ENCODE results near the gene KIAA0825. TPM values are rescaled to one million over a fixed set of nuclear protein-coding genes. Genes with fewer than 3 reads are reported as not detected.
A peak's percentile ranks its signal among the peaks of the same experiment; 100 is the strongest.

Gene KIAA0825, protein sequence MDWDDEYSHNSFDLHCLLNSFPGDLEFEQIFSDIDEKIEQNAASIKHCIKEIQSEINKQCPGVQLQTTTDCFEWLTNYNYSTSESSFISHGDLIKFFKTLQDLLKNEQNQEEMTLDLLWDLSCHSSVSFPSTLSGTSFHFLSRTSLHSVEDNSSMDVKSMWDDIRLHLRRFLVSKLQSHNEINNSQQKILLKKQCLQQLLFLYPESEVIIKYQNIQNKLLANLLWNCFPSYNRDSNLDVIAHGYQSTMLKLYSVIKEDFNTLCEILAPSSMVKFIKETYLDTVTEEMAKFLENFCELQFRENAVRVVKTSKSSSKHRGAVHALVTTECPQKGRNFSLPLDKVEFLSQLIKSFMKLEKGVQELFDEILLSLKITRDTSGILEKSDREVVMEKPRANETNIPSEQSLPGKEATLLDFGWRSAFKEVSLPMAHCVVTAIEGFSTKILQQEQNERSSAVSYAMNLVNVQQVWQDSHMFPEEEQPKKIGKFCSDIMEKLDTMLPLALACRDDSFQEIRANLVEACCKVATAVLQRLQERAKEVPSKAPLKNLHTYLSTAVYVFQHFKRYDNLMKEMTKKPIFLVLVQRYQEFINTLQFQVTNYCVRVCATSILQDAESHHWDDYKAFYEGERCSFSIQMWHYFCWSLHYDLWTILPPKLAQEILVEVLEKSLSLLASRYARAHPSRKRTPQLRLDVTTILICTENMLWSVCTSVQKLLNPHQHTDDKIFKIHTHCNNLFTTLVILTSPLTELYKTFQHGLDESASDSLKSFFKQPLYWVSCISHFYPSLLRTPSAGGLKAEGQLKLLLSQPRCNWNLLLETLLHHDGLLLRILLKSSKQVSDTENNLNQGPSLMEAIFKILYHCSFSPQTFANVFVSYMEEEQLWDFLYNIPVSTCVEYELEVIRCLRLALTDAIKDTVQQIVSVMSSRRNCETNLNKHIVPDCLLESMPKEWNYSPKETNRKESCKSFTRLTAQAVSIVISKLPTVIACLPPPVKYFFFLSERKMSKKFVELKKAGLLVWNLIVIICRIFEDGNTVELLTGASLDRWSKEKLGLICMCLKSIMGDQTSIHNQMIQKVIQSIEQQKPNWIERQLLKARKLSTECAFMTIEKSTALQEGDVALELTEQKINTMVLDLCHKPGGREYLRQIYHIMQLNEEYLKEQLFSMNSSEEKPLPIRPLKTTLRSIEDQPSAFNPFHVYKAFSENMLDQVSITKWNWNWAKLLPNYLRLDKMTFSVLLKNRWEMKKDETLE (N-terminal part only)
- total RNA-seq (25.5 TPM), polyA plus RNA-seq (0.79 TPM)

DNA sequence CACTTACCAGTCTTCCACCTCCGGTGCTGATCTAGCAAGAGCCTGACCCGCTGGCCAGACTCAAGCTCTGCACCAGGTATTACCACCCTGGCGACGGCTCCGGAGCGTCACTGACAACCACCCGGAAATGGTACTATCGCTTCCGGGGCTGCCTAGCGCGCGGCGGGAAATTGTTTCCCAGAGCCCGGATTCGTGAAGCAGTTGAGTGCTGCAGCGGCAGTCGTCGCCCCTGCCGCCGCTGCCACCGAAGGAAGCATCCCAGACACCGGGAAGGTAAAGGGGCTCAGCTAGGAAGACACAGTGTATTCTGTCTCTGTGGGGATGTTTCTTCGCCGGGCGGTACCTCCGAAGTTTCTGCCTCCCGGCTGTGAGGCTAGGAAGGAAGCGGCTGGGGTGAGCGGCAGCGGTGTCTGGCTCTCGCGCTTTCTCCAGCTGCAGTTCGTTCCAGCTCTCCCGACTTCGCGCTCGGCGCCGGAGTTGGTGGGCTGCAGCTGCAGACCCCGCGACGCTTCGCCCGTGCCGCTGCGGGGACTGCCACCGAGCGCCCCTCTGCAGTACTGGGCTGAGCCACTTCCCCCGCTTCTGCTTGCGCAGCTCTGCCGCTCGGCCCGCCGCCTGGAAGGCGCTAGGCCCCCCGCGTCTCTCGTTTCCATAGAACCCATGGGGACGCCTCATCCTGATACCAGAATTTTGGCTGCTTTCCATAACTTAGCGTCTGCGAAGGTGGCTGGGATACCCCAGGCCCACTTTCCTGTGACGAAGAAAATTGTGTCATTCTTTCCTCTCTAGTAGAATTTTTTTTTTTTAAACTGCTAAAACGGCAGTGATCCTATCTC is at the start of gene KIAA0825, which contains the start of gene SLF1:
Gene KIAA0825, minus strand, starts transcription at position 112 of the 836 bp plus-strand sequence. CDS start 81,478 bp downstream, outside the sequence.
Gene SLF1, plus strand, starts transcription at position 177 of the 836 bp plus-strand sequence. CDS start 10,142 bp downstream, outside the sequence.
- DNase-seq (ENCODE audit: extremely low spot score), result peak; percentile 84
- H3K4me1 ChIP-seq (ENCODE audit: insufficient read depth), result no peaks in the 10 kb centered on the region
- H3K27ac ChIP-seq (ENCODE audit: low read depth), result no peak within 1 kb of the TSS
- H3K36me3 ChIP-seq (ENCODE audit: insufficient read depth), result no peaks in the 10 kb centered on the region
- H3K4me3 ChIP-seq (ENCODE audit: low read depth, low read length), result peak within 1 kb of the TSS; percentile 59
- under 1% methylated on average over 63 of the region's 63 CpGs for WGBS

DNA sequence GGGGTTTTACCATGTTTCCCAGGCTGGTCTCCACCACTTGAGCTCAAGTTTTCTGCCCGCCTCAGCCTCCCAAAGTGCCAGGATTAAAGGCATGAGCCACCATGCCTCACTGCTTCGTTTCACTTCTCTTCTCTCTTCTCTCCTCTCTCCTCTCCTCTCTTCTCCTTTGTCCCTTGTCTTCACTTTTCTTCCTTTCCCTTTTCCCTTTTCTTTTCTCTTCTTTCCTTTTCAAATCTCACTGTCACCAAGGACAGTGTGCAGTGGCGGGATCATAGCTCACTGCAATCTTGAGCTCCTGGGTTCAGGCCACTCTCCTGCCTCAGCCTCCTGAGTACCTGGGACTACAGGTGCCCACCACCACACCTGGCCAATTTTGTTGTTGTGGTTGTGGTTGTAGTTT is 49.5 kb upstream of the KIAA0825 start:
- H3K4me1 ChIP-seq (ENCODE audit: insufficient read depth), result no peaks in the 10 kb centered on the region
- 98% methylated on average over 3 of the region's 3 CpGs for WGBS
- no peak overlapping the region for H3K27ac ChIP-seq (ENCODE audit: low read depth)
- no peak overlapping the region for H3K4me3 ChIP-seq (ENCODE audit: low read depth, low read length)
- no peak for DNase-seq (ENCODE audit: extremely low spot score)
- H3K36me3 ChIP-seq (ENCODE audit: insufficient read depth), result no peaks in the 10 kb centered on the region

DNA sequence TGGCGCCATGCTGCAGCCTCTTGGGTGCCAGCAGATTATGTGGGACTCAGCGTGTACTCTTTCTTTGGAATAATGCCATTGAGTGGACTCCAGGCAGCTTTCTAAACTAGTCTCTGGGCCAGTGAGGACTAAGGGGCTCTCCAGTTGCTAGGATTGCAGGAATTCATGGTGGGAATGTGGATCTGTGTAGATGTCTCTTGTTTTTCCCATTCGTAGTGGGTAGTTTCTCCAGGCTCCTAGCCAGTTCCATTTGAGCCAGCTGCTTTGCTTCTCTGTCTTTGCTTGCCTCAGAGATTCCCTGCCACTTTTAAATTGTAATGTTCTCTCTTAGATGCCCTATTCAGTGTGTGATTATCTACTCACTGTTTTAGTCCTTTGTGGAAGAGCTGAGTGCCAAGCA is 42.7 kb upstream of the KIAA0825 start:
- 83% methylated on average over 3 of the region's 3 CpGs for WGBS
- Histone ChIP-seq H3K4me3 (ENCODE audit: low read depth, low read length) (no peak overlapping the region), H3K4me1 (ENCODE audit: insufficient read depth) (no peaks in the 10 kb centered on the region), H3K36me3 (ENCODE audit: insufficient read depth) (no peaks in the 10 kb centered on the region), H3K27ac (ENCODE audit: low read depth) (no peak overlapping the region)
- no peak for DNase-seq (ENCODE audit: extremely low spot score)

DNA sequence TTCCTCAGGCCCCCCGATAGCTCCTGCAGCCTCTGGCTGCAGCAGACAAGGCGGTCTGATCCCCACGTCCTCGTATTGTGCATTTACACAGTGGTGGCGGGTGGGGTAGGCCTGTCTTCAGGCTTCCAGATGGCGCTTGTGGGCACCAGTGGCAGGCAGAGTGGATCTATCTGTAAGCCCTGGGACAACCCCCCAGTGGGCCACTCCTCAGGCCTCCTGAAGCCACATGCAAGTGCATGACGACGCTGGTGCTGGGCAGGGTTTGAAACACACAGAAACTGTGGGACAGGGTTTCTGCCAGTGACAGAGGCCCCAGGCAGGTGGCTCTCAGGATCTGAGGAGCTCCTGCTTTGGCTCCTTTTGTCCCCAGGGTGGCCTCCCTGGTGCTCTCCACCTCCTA is 42.1 kb upstream of the KIAA0825 start:
- no peak overlapping the region for H3K27ac ChIP-seq (ENCODE audit: low read depth)
- H3K4me3 ChIP-seq (ENCODE audit: low read depth, low read length), result no peak overlapping the region
- no peaks in the 10 kb centered on the region for H3K36me3 ChIP-seq (ENCODE audit: insufficient read depth)
- no peaks in the 10 kb centered on the region for H3K4me1 ChIP-seq (ENCODE audit: insufficient read depth)
- no peak for DNase-seq (ENCODE audit: extremely low spot score)
- whole genome bisulfite sequencing, result 98% methylated on average over 8 of the region's 8 CpGs

DNA sequence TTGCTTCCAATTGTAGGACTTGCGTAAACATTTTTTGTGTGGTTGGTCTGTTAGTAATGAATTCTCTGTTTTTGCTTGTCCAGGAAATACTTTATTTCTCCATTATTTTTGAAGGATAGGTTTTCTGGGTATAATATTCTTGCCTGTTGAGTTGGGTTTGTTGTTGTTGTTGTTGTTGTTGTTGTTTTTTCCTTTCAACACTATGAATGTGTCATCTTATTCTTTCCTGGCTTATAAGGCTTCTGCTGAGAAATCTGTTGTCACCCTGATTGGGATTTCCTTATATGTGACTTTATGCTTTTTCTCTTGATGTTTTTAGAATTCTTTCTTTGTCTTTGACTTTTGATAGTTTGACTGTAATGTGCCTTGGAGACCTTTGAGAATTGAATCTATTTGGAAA is 39.9 kb upstream of the KIAA0825 start:
- H3K4me3 ChIP-seq (ENCODE audit: low read depth, low read length), result no peak overlapping the region
- WGBS, result 99% methylated on average over 1 of the region's 1 CpG

DNA sequence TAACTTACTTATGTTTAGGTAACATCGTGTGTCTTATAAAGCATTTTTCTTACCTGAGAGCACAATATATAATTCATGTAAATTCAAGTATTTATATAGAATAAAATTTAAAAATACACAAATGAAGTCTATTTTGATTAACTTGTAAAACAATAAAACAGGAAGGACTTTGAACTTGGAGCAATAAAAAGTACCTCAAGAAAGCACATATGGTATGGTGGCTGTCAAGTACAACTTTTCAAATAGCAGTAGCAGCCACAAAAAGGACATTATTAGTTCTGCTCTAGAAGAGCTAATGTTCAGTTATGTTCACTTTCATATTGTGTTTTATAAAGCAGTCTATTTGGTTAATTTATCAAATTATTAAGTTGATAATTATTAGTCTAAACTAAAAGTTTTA is 31.5 kb upstream of the KIAA0825 start:
- no peak overlapping the region for H3K27ac ChIP-seq (ENCODE audit: low read depth)
- no peaks in the 10 kb centered on the region for H3K4me1 ChIP-seq (ENCODE audit: insufficient read depth)
- H3K4me3 ChIP-seq (ENCODE audit: low read depth, low read length), result no peak overlapping the region
- DNase-seq (ENCODE audit: extremely low spot score), result no peak
- H3K36me3 ChIP-seq (ENCODE audit: insufficient read depth), result no peaks in the 10 kb centered on the region
- WGBS, result 99% methylated on average over 1 of the region's 1 CpG

More for the DNA sequence above, 39.9 kb upstream of the KIAA0825 start:
- no peaks in the 10 kb centered on the region for H3K4me1 ChIP-seq (ENCODE audit: insufficient read depth)
- H3K36me3 ChIP-seq (ENCODE audit: insufficient read depth), result no peaks in the 10 kb centered on the region
- DNase-seq (ENCODE audit: extremely low spot score), result no peak
- no peak overlapping the region for H3K27ac ChIP-seq (ENCODE audit: low read depth)

DNA sequence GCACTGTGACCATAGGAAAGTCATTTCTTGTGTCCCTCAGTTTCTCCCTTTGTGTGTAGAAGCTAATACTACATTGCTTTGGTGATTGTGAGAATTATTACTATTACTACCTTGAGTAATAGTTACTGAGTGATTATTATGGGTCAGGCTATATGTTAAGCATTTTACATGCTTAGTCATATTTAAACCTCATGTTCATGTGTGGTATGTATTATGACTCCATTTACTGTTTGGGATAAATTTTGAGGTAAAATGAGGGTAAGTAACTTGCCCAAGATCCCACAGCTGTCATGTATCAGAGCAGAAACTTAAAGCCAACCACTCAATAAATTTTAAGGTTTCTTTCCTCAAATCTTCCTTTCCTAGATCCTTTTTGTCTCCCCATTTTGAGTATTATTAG is 28.4 kb upstream of the KIAA0825 start:
- no peak overlapping the region for H3K27ac ChIP-seq (ENCODE audit: low read depth)
- no peaks in the 10 kb centered on the region for H3K36me3 ChIP-seq (ENCODE audit: insufficient read depth)
- no peak overlapping the region for H3K4me3 ChIP-seq (ENCODE audit: low read depth, low read length)
- no peaks in the 10 kb centered on the region for H3K4me1 ChIP-seq (ENCODE audit: insufficient read depth)
- DNase-seq (ENCODE audit: extremely low spot score), result no peak

DNA sequence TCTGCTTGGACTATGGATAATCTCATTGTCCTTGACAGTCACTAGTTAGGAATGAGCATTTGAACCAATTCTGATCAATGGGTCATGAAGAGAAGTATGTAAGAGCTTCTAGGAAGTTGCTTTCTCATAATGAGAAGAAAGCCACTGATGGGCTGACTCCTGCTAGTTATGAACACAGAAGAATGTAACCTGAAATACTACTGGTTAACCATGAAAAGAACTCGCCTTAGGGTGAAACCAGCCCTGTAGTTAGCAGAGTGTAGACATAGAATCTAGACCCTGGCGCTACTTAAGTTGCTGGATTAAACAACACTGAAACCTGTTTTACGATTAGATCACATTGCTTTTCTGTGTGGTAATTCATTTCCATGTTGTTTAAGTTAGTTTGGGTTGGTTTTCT is 26.6 kb upstream of the KIAA0825 start:
- no peak overlapping the region for H3K4me3 ChIP-seq (ENCODE audit: low read depth, low read length)
- 96% methylated on average over 3 of the region's 3 CpGs for WGBS
- no peak overlapping the region for H3K27ac ChIP-seq (ENCODE audit: low read depth)
- H3K4me1 ChIP-seq (ENCODE audit: insufficient read depth), result no peaks in the 10 kb centered on the region
- no peak for DNase-seq (ENCODE audit: extremely low spot score)
- H3K36me3 ChIP-seq (ENCODE audit: insufficient read depth), result no peaks in the 10 kb centered on the region

DNA sequence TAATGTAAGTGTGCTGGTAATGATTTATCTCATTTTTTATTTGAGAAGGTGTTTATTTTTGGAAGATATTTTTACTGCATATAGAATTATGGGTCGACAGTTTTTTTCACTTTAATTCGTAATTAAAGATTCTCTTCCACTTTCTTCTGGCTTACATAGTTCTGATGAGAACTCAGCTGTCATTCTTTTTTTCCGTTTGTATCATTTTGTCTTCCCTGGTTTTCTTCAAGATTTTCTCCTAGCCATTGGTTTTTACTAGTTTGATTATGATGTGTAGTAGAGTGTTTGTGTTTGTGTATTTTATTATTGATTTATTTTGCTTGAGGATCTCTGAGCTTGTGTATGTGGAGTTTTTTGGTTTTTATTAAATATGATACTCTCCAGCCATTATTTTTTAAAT is 21.8 kb upstream of the KIAA0825 start:
- no peak for DNase-seq (ENCODE audit: extremely low spot score)
- Histone ChIP-seq H3K36me3 (ENCODE audit: insufficient read depth) (no peaks in the 10 kb centered on the region), H3K4me1 (ENCODE audit: insufficient read depth) (no peaks in the 10 kb centered on the region), H3K27ac (ENCODE audit: low read depth) (no peak overlapping the region), H3K4me3 (ENCODE audit: low read depth, low read length) (no peak overlapping the region)
- 98% methylated on average over 3 of the region's 3 CpGs for WGBS

DNA sequence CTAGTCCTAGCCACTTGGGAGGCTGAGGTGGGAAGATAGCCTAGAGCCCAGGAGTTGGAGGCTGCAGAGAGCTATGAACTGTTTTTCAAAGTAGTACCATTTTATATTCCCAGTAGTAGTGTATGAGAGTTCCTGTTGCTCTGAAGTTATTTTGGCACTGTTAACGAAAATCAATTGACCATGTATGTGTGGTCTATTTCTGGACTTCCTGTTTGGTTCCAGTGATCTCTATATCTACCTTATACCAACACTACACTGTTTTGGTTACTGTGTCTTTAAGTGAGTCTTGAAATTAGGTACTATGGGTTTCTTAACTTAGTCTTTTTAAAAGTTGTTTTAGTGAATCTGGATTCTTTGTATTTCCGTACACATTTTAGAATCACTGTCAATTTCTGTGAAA is 13.6 kb upstream of the KIAA0825 start:
- H3K27ac ChIP-seq (ENCODE audit: low read depth), result no peak overlapping the region
- WGBS, result 82% methylated on average over 2 of the region's 2 CpGs
- H3K4me1 ChIP-seq (ENCODE audit: insufficient read depth), result no peaks in the 10 kb centered on the region
- H3K36me3 ChIP-seq (ENCODE audit: insufficient read depth), result peaks cover 2% of the 10 kb centered on the region
- DNase-seq (ENCODE audit: extremely low spot score), result no peak
- H3K4me3 ChIP-seq (ENCODE audit: low read depth, low read length), result no peak overlapping the region

DNA sequence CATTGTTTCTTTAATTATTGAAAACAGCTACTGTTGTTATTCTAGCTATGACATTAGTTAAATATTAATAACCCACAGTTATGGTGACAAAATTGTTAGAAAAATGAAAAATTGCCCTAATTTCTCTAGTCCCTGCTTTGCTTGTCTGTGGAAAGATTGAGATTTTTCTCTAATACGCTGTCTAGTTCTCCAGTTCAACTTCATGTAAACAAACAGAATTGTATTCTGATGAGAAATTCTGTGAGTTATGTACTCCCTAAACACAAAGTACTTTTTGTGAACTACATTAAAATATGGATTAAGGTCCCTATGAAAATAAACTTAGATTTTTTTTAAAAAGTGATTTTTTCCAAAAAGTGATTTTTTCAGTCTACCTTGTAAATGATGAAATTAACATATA is 8.8 kb upstream of the KIAA0825 start:
- Histone ChIP-seq H3K36me3 (ENCODE audit: insufficient read depth) (peaks cover 2% of the 10 kb centered on the region), H3K4me1 (ENCODE audit: insufficient read depth) (no peaks in the 10 kb centered on the region), H3K27ac (ENCODE audit: low read depth) (no peak overlapping the region), H3K4me3 (ENCODE audit: low read depth, low read length) (no peak overlapping the region)
- DNase-seq (ENCODE audit: extremely low spot score), result no peak
- WGBS, result 76% methylated on average over 1 of the region's 1 CpG

DNA sequence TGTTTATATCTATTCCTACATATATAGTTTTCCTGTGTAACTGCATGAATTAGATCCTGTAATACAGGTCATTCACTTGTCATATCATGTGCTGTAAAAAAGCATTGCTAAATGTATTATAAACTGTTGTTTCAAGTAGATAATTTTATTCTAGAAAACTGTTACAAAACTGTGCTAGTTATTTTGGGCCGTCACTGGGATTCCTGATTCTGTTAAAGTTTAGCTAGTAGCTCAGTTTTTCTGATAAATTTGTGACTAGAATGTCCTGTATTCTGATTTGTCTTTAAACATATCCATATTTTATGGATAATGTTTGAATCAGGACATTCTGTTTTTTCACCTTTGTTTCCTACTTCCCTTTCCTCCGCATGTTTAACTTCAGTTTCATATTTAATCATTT is 5.5 kb upstream of the KIAA0825 start:
- H3K4me1 ChIP-seq (ENCODE audit: insufficient read depth), result no peaks in the 10 kb centered on the region

DNA sequence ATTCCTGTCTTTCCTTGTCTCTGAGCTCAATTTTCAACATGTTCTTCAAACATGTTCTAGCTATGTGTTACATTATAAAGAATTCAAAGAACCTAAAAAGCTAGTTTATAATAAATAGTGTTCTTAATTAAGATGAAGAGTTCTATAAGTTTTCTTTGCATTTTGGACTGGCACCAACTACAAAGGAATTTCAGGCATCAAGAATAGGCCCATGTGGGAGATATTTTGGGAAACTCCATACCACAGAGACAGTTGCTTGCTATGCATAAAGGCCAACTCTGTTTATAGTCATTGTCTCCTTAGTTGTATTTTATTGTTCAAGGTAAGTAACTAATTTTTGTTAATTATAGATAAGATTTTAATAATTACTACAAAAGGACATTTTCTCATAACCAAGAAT is 4.6 kb upstream of the KIAA0825 start:
- H3K27ac ChIP-seq (ENCODE audit: low read depth), result no peak overlapping the region

More for the DNA sequence above, 5.5 kb upstream of the KIAA0825 start:
- no peak overlapping the region for H3K27ac ChIP-seq (ENCODE audit: low read depth)
- H3K4me3 ChIP-seq (ENCODE audit: low read depth, low read length), result no peak overlapping the region
- DNase-seq (ENCODE audit: extremely low spot score), result no peak
- 87% methylated on average over 2 of the region's 2 CpGs for WGBS
- H3K36me3 ChIP-seq (ENCODE audit: insufficient read depth), result no peaks in the 10 kb centered on the region

More for the DNA sequence above, 4.6 kb upstream of the KIAA0825 start:
- Histone ChIP-seq H3K4me3 (ENCODE audit: low read depth, low read length) (no peak overlapping the region), H3K4me1 (ENCODE audit: insufficient read depth) (no peaks in the 10 kb centered on the region), H3K36me3 (ENCODE audit: insufficient read depth) (no peaks in the 10 kb centered on the region)
- no peak for DNase-seq (ENCODE audit: extremely low spot score)

Data from urinary bladder (tissue), 4 donors.